T-cell (primary cell): ENCODE results near the gene GIPC1. TPM values are rescaled to one million over a fixed set of nuclear protein-coding genes. Genes with fewer than 3 reads are reported as not detected.

ENCODE experiments used
- ATAC-seq, 4 experiments: fragments of 200-7000 bp in 3 of 4; fragments of 150-1000 bp in 1 of 4; cut with Tn5 transposase; replicated peaks in 1 of 4; 1 replicate in 3 of 4; 2 replicates in 1 of 4; pipeline ENCODE4 v1.10.0; 2021; ENCODE audit warnings: moderate library complexity in 3 of 4, mild to moderate bottlenecking in 2 of 4, moderate number of reproducible peaks in 1 of 4
- CTCF ChIA-PET, 2 donors: fragments of 300-600 bp; sonication (Branson Sonifier 250); formaldehyde crosslinking; loops; one replicate each; lab custom pipeline; 2022; ENCODE audit warnings: antibody characterized with exemption in 2 of 2; lab: Charles Lee
- POLR2A ChIA-PET, 2 donors: fragments of 300-600 bp; sonication (Branson Sonifier 250); formaldehyde crosslinking; loops; one replicate each; lab custom pipeline; 2022; ENCODE audit warnings: antibody characterized with exemption in 2 of 2; lab: Charles Lee
- DNase-seq, 35 experiments: peaks; one replicate each; pipeline versions ENCODE4 v3.0.0 to v3.0.0-alpha.2; 2013 to 2023
- H3K27ac ChIP-seq: one replicate; pipeline ENCODE4 v1.5.1; 2013; ENCODE audit warnings: low read length
- H3K27me3 ChIP-seq, 2 experiments: replicated peaks in 1 of 2; 1 replicate in 1 of 2; 2 replicates in 1 of 2; pipeline versions ENCODE4 v1.6.1 to v1.7.0; 2013; ENCODE audit warnings: low read length in 1 of 2, mixed read lengths in 1 of 2; ENCODE audit not compliant: control insufficient read depth in 2 of 2, insufficient read depth in 2 of 2; ENCODE audit errors: extremely low read depth in 1 of 2
- H3K36me3 ChIP-seq, 2 donors: 1 replicate in 1 of 2; 2 replicates in 1 of 2; pipeline versions ENCODE4 v1.6.1 to v1.7.0; 2013; ENCODE audit warnings: low read length in 1 of 2; ENCODE audit not compliant: control insufficient read depth in 2 of 2, insufficient read depth in 1 of 2; ENCODE audit errors: extremely low read depth in 1 of 2
- H3K4me1 ChIP-seq, 2 experiments: 1 replicate in 1 of 2; 2 replicates in 1 of 2; pipeline versions ENCODE4 v1.6.1 to v1.7.0; 2013; ENCODE audit warnings: low read length in 2 of 2, mixed read lengths in 1 of 2; ENCODE audit not compliant: insufficient read depth in 2 of 2, control insufficient read depth in 1 of 2; ENCODE audit errors: extremely low read depth in 1 of 2
- H3K4me3 ChIP-seq, 2 donors: 1 replicate in 1 of 2; 2 replicates in 1 of 2; pipeline versions ENCODE4 v1.5.1 to v1.7.0; 2013; ENCODE audit warnings: mild to moderate bottlenecking in 2 of 2, low read length in 1 of 2, moderate library complexity in 1 of 2; ENCODE audit not compliant: control insufficient read depth in 1 of 2; ENCODE audit errors: extremely low read depth in 1 of 2
- H3K9me3 ChIP-seq: 2 replicates; pipeline ENCODE4 v1.7.0; 2013
- H3K27ac Mint-ChIP-seq, 2 donors: one replicate each; pipeline ENCODE4 v1.8.0; 2020 to 2021; ENCODE audit warnings: mild to moderate bottlenecking in 2 of 2, mixed read lengths in 2 of 2
- H3K27me3 Mint-ChIP-seq, 2 donors: one replicate each; pipeline ENCODE4 v1.8.0; 2021 to 2022; ENCODE audit warnings: mixed read lengths in 2 of 2
- H3K36me3 Mint-ChIP-seq: one replicate; pipeline ENCODE4 v1.8.0; 2021; ENCODE audit warnings: mixed read lengths
- H3K4me1 Mint-ChIP-seq, 3 donors: one replicate each; pipeline ENCODE4 v1.8.0; 2020 to 2022; ENCODE audit warnings: mixed read lengths in 3 of 3, mild to moderate bottlenecking in 1 of 3
- H3K4me3 Mint-ChIP-seq, 3 donors: one replicate each; pipeline ENCODE4 v1.8.0; 2020 to 2022; ENCODE audit warnings: mild to moderate bottlenecking in 3 of 3, mixed read lengths in 3 of 3, moderate library complexity in 3 of 3
- H3K9me3 Mint-ChIP-seq, 3 donors: one replicate each; pipeline ENCODE4 v1.8.0; 2020 to 2022; ENCODE audit warnings: mixed read lengths in 3 of 3
- WGBS: methylation state at CpG from one replicate; pipeline ENCODE4 v1.1.5; 2013; ENCODE audit warnings: missing lambda C conversion rate; ENCODE audit not compliant: insufficient coverage; 5-methylcytosine and 5-hydroxymethylcytosine counted together
- total RNA-seq, 35 experiments: library from RNA in 6 of 35; stranded (reverse) in 6 of 35; fragments of 120-200 nt in 1 of 35; gene quantifications; one replicate each; pipeline versions ENCODE4 v1.2.1 to v1.2.4 and lab custom pipeline; 2013 to 2026

The GIPC1 gene
- total RNA-seq, 5 donors from 2014 or later (not counting 1 experiment from before 2014, with no cell fraction given) = 27.5 to 44.4 (median 35.4) TPM

DNA sequence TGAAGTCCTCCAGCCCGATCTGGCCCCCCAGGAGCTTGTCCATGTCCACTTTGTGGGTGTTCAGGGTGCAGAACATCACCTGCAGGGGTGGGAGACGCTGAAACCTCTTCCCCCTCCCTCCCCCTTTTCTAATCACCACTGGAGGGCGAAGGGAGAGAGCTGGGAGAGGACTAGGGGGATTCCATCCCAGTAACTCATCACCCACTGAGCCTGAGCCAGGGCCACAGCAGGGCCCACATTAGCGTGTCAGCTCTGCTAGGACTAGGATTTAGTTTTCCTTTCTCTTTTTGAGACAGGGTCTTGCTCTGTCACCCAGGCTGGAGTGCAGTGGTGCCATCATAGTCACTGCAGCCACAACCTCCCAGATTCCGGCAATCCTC, 15.2 kb downstream of the GIPC1 start:
- WGBS = 80% methylated on average over 2 of the region's 5 CpGs
- ChIA-PET CTCF (interaction anchor here (0.5 to 1.3 kb wide), 6 partner anchors 8 to 26 kb away, joined by 3 to 4 read pairs (median 4); no protein-coding TSS in a partner anchor), POLR2A (no interaction called here)
- Histone ChIP-seq H3K4me3 (no peak overlapping the region), H3K36me3 (peaks cover 3 to 25% of the 10 kb centered on the region in 2 donors), H3K9me3 (no peaks in the 10 kb centered on the region), H3K27ac (no peak overlapping the region), H3K4me1 (peaks cover 0 to 31% of the 10 kb centered on the region in 2 experiments), H3K27me3 (peaks cover 0 to 15% of the 10 kb centered on the region in 2 experiments)
- Mint-ChIP-seq H3K4me1 (peaks cover 12 to 15% (median 12%) of the 10 kb centered on the region in 3 donors), H3K27me3 (peaks cover 0 to 2% of the 10 kb centered on the region in 2 donors), H3K27ac (no peak overlapping the region), H3K9me3 (no peaks in the 10 kb centered on the region), H3K36me3 (peaks cover 16% of the 10 kb centered on the region), H3K4me3 (no peak overlapping the region)
- ATAC-seq = no peak
- DNase-seq = no peak

DNA sequence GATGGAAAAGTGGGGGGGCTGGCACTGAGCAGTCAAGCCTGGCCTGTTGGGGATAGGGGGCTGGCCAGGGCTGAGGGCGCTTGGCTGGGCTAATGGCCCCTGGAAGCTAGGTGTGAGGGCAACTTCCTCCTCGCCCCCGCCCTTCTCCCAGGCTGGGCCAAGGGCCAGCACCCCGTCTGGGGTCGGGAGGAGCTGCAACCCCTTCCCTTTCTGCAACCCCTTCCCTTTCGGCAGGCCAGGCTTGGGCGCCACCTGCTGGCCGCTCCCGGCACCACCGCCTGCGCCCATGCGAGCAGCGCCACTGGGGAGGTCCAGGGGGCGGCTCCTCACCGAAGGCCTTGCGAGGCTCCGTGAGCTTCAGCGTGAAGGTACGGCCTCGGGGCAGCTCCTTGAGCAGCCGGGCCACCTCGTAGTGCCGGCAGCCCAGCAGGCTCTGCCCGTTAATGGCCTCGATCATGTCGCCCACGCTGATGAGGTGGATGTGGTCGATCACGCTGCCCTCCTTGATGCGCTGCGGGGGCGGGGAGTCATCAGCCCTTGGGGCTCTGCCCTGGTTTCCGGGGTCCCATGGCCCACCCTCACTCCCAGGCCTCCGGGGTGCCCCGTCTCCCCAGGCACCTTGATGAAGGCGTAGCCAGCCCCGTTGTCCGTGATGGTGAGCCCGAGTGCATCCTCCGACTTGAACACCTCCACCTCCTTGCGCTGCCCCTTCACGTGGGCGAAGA, 15.8 kb downstream of the GIPC1 start:
- Histone ChIP-seq H3K27ac (no peak overlapping the region), H3K9me3 (no peaks in the 10 kb centered on the region), H3K4me3 (no peak overlapping the region), H3K27me3 (peaks cover 0 to 20% of the 10 kb centered on the region in 2 experiments), H3K36me3 (peaks cover 3 to 25% of the 10 kb centered on the region in 2 donors), H3K4me1 (peaks cover 0 to 37% of the 10 kb centered on the region in 2 experiments)
- no peaks in the 10 kb centered on the region for H3K9me3 Mint-ChIP-seq
- H3K4me3 Mint-ChIP-seq = no peak overlapping the region
- POLR2A ChIA-PET = no interaction called here
- H3K4me1 Mint-ChIP-seq = peaks cover 13 to 19% (median 15%) of the 10 kb centered on the region in 3 donors
- H3K36me3 Mint-ChIP-seq = peaks cover 16% of the 10 kb centered on the region
- no peak overlapping the region for H3K27ac Mint-ChIP-seq
- 41% methylated on average over 42 of the region's 43 CpGs for WGBS
- DNase-seq = peak in 34 of 35 experiments; percentile 20 to 79 (median 56)
- H3K27me3 Mint-ChIP-seq = peaks cover 0 to 2% of the 10 kb centered on the region in 2 donors
- peak; percentile 60 to 73 (median 70) for ATAC-seq
- CTCF ChIA-PET = interaction anchor here (0.5 to 1.3 kb wide), 9 partner anchors 9 to 1790 kb away, joined by 3 to 4 read pairs (median 3); no protein-coding TSS in a partner anchor

DNA sequence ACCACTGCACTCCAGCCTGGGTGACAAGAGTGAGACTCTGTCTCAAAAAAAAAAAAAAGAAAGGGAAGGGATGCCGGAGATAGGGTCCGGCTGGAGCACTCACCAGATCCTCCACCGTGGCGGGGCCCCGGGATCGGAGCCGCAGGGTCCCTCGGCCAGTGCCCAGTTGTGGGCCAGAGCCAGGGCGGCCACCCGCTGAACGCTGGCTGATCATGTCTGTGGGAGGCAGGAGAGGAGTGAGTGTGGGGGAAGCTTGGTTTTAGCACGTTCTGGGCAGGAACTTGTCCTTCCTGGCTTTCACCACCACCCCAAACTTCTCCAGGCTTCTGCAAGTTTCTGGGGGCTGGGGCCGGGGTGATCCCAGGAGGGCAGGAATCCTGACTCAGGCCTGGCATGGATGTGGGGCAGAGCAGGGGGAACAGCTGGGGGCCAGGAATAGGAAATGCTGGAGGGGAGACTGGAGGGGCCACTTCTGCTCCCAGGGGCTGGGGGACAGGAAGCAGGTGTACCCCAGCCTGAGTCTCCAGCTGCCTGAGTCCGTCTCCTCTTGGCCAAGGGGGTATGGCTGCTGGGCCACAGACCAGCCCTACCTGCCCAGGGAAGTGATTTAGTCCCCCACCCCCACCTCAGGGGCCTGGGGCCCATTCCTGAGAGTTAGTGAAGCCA, 16.5 kb downstream of the GIPC1 start:
- H3K27ac ChIP-seq = no peak overlapping the region
- ATAC-seq (no peak), DNase-seq (no peak)
- Mint-ChIP-seq H3K4me1 (peaks cover 19 to 25% (median 20%) of the 10 kb centered on the region in 3 donors), H3K27ac (no peak overlapping the region), H3K36me3 (peaks cover 16% of the 10 kb centered on the region), H3K4me3 (no peak overlapping the region), H3K9me3 (no peaks in the 10 kb centered on the region), H3K27me3 (peaks cover 5 to 7% of the 10 kb centered on the region in 2 donors)
- H3K4me3 ChIP-seq = no peak overlapping the region
- peaks cover 0 to 43% of the 10 kb centered on the region in 2 experiments for H3K4me1 ChIP-seq
- 92% methylated on average over 8 of the region's 14 CpGs for WGBS
- ChIA-PET CTCF (interaction anchor here (0.6 to 1.4 kb wide), 8 partner anchors 10 to 1791 kb away, joined by 3 to 6 read pairs (median 4); no protein-coding TSS in a partner anchor), POLR2A (interaction anchor here in 1 of 2 donors (0.7 kb wide), 1 partner anchor 42 kb away, joined by 4 read pairs; no protein-coding TSS in a partner anchor)
- H3K27me3 ChIP-seq = peaks cover 0 to 27% of the 10 kb centered on the region in 2 experiments
- peaks cover 3 to 25% of the 10 kb centered on the region in 2 donors for H3K36me3 ChIP-seq
- no peaks in the 10 kb centered on the region for H3K9me3 ChIP-seq

DNA sequence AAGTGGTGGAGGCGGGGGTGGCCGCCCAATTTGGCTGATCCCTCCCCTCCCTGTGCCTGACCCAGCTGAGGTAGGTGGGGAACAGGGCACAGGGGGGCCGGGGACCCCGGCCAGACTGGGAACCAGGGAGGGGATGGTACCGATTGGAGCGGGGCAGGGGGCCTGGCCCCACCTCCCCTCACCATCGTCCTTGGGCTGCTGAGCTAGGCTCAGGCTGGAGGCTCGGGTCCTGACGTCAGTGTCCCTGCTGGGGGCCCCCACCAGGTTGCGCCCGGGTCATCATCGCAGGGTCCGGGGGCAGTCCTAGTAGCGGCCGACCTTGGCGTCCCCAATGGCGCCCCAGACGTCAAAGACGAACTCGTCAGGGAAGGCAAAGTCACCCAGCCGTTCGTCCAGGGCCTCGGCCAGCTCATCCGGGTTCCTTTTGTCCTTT, 17.8 kb downstream of the GIPC1 start:
- POLR2A ChIA-PET = no interaction called here
- no peaks in the 10 kb centered on the region for H3K9me3 Mint-ChIP-seq

DNA sequence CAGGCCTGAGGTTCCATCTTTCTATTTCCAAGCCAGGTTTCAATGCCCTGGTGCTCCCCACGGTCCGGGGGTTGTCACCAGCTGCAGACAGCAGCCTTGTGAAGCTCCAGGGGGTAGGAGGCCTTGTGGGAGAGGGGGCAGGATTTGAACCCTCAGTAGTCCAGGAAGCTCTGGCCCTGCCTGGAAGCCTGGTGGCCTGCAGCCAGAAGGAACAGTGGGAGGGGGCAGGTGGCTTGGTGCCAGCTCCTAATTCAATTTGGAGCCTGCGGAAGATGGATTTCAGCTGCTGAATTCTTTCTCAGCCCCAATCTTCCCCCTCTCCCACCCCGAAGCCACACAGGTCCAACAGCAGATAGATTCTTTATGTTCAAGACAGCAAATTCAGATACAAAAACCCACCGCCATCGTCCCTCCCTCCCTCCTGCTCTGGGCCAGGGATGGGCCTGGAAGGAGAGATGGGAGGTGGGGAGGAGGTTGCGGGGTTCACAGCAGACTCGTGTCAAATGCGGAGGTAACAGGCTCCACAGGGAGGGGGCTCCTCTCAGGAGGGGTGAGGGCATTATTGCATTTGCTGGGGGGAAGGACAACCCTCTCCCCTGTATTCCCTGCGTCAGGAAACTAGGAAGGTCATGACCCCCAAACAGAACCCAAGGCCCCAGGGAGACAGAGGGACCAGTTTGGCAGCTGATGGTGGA, 18.4 kb downstream of the GIPC1 start:
- H3K27me3 ChIP-seq = peaks cover 0 to 39% of the 10 kb centered on the region in 2 experiments
- H3K27ac ChIP-seq = no peak overlapping the region
- Mint-ChIP-seq H3K9me3 (no peaks in the 10 kb centered on the region), H3K4me1 (peaks cover 29 to 35% (median 29%) of the 10 kb centered on the region in 3 donors), H3K4me3 (no peak overlapping the region), H3K27me3 (peaks cover 14 to 16% of the 10 kb centered on the region in 2 donors), H3K36me3 (peaks cover 16% of the 10 kb centered on the region), H3K27ac (no peak overlapping the region)
- no CpG with 5 or more reads among the region's 10 CpGs for WGBS
- ChIA-PET CTCF (interaction anchor here (0.9 to 1.4 kb wide), 3 partner anchors 13 to 57 kb away, joined by 3 to 6 read pairs (median 4); no protein-coding TSS in a partner anchor), POLR2A (no interaction called here)
- peaks cover under 1 to 56% of the 10 kb centered on the region in 2 experiments for H3K4me1 ChIP-seq
- H3K9me3 ChIP-seq = no peaks in the 10 kb centered on the region
- H3K4me3 ChIP-seq = no peak overlapping the region
- ATAC-seq (no peak), DNase-seq (no peak)
- H3K36me3 ChIP-seq = peaks cover under 1 to 23% of the 10 kb centered on the region in 2 donors

More for the DNA sequence above, 17.8 kb downstream of the GIPC1 start:
- Mint-ChIP-seq H3K27me3 (peaks cover 9 to 11% of the 10 kb centered on the region in 2 donors), H3K36me3 (peaks cover 16% of the 10 kb centered on the region), H3K27ac (no peak overlapping the region), H3K4me1 (peaks cover 23 to 29% (median 24%) of the 10 kb centered on the region in 3 donors), H3K4me3 (no peak overlapping the region)
- WGBS = 97% methylated on average over 16 of the region's 24 CpGs
- DNase-seq = no peak
- no peak overlapping the region for H3K4me3 ChIP-seq
- H3K9me3 ChIP-seq = no peaks in the 10 kb centered on the region
- H3K27me3 ChIP-seq = peaks cover 0 to 33% of the 10 kb centered on the region in 2 experiments
- no peak overlapping the region for H3K27ac ChIP-seq
- ATAC-seq = no peak
- CTCF ChIA-PET = interaction anchor here (0.6 to 1.4 kb wide), 4 partner anchors 13 to 157 kb away, joined by 3 to 6 read pairs (median 4); no protein-coding TSS in a partner anchor
- H3K36me3 ChIP-seq = peaks cover 3 to 23% of the 10 kb centered on the region in 2 donors
- peaks cover 0 to 50% of the 10 kb centered on the region in 2 experiments for H3K4me1 ChIP-seq
